GM12892 (cell line): ENCODE measurements around the gene MYO1C.

ENCODE experiments used
- POLR2A ChIP-seq: IDR thresholded peaks from 2 replicates; pipeline ENCODE4 v1.6.1; 2011; ENCODE audit warnings: low read depth, low read length, control low read depth
- TAF1 ChIP-seq: IDR thresholded peaks from 2 replicates; pipeline ENCODE4 v1.6.1; 2011; ENCODE audit warnings: low read depth, mild to moderate bottlenecking, control low read depth, low read length, borderline replicate concordance

DNA sequence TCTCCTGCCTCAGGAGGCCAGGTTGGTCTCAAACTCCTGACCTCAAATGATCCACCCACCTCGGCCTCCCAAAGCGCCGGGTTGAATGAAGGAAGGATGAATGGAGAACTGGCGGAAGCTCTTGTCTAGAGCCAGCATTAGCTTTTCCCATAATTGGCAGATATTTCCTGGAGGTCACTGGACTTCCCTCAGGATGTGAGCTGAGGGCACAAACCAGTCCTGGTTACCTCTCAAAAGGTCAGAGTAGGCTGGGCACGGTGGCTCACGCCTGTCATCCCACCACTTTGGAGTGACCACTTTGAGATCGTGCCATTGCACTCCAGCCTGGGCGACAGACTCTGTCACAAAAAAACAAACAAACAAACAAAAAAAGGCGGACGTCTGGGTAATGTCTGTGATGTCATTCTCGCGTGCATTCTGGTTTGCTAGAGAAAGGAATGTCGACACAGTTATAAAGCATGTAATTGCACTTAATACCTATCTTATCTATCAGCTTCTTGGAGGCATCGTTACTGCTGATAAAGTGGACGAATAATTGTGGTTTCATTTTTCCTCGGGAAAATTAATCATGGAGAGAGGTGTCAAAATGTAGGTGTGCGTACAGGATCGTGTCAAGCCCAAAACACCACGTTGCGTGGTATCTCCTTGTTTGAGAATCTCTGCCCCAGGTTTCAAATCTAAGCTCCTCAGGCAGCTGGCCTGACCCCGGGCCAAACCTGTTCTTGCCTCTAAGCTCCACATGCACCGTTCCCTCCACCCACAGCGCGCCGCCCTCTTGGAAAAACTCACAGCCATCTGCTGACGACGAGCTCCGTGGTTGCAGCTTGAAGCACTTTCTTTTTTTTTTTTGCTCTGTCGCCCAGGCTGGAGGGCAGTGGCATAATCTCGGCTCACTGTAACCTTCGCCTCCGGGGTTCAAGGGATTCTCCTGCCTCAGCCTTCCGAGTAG lies 30.0 kb downstream of the MYO1C start:
- TF ChIP-seq POLR2A = no peak
- TF ChIP-seq TAF1 = no peak
